HepG2 (cell line): Measurements from ENCODE around the gene KLF16. TPM values are rescaled to one million over a fixed set of nuclear protein-coding genes. Genes with fewer than 3 reads are reported as not detected.

Experiments
- CEBPG ChIP-seq: IDR thresholded peaks from 2 replicates; pipeline ENCODE4 v1.6.1; 2016
- FOSL2 ChIP-seq: sonication (generic); formaldehyde crosslinking; IDR thresholded peaks from 2 replicates; pipeline ENCODE4 v1.4.0; 2020; ENCODE audit warnings: missing genetic modification reagents
- JUN ChIP-seq: sonication (generic); formaldehyde crosslinking; IDR thresholded peaks from 2 replicates; pipeline ENCODE4 v1.4.0; 2020; ENCODE audit warnings: mild to moderate bottlenecking, missing genetic modification reagents
- KDM5B ChIP-seq: sonication (generic); formaldehyde crosslinking; IDR thresholded peaks from 2 replicates; pipeline ENCODE4 v1.4.0; 2020; ENCODE audit warnings: missing genetic modification reagents, mild to moderate bottlenecking, borderline replicate concordance
- NFYC ChIP-seq: IDR thresholded peaks from 2 replicates; pipeline ENCODE4 v1.6.1; 2016; ENCODE audit warnings: missing genetic modification reagents, missing compliant biosample characterization
- ZBTB40 ChIP-seq, 2 experiments: fragments of 450-650 bp in 1 of 2; sonication (generic) in 1 of 2; formaldehyde crosslinking in 1 of 2; IDR thresholded peaks; 2 replicates each; pipeline versions ENCODE4 v1.6.1 to v1.8.0; 2016 to 2022; ENCODE audit warnings: antibody characterized with exemption in 1 of 2, mild to moderate bottlenecking in 1 of 2, missing genetic modification reagents in 1 of 2
- ZFP91 ChIP-seq: sonication (generic); formaldehyde crosslinking; IDR thresholded peaks from 2 replicates; pipeline ENCODE4 v1.9.0; 2022; ENCODE audit warnings: missing genetic modification reagents, mild to moderate bottlenecking, borderline replicate concordance
- ZNF142 ChIP-seq: sonication (generic); formaldehyde crosslinking; IDR thresholded peaks from 2 replicates; pipeline ENCODE4 v1.4.0; 2020; ENCODE audit warnings: missing genetic modification reagents
- ZNF768 ChIP-seq: sonication (generic); formaldehyde crosslinking; IDR thresholded peaks from 2 replicates; pipeline ENCODE4 v1.4.0; 2020; ENCODE audit warnings: missing genetic modification reagents
- ZNF772 ChIP-seq: sonication (generic); formaldehyde crosslinking; IDR thresholded peaks from 2 replicates; pipeline ENCODE4 v1.5.0; 2020; ENCODE audit warnings: mild to moderate bottlenecking, missing genetic modification reagents
- ZSCAN21 ChIP-seq: sonication (generic); formaldehyde crosslinking; IDR thresholded peaks from 2 replicates; pipeline ENCODE4 v1.8.0; 2022; ENCODE audit warnings: mild to moderate bottlenecking, missing genetic modification reagents, moderate library complexity, borderline replicate concordance
- polyA plus RNA-seq, 8 experiments: library from polyadenylated mRNA; depleted of rRNA in 3 of 8; stranded (reverse) in 7 of 8; unstranded in 1 of 8; fragments of >200 nt; fragmentation: Illumina TruSeq in 4 of 8; extraction: Trizol in 4 of 8; gene quantifications; 2 replicates each; pipeline versions ENCODE4 v1.2.1 to v1.2.3, GENCODE V29; 2011 to 2016; ENCODE audit warnings: low read depth in 4 of 8, missing spikeins in 1 of 8, mixed read lengths in 1 of 8; ENCODE audit not compliant: insufficient read depth in 1 of 8
- total RNA-seq, 5 experiments: library from RNA; depleted of rRNA; stranded (reverse); fragments of >200 nt; fragmentation: Illumina TruSeq; extraction: Trizol; gene quantifications; 2 replicates each; pipeline ENCODE4 v1.2.3, GENCODE V29; 2016; ENCODE audit warnings: low read depth in 1 of 5

Gene KLF16
- total and polyA plus RNA-seq, 2 of the 13 experiments (the other 11 are each of a cell fraction or from before 2014, with no cell fraction given) = 3.5 to 6.7 TPM

GRCh38 chr19:1907563-1908363, 44.4 kb upstream of the KLF16 start (continued):
- TF ChIP-seq ZNF142 (CRISPR knock-in tag) (0 out of 2 replicates have a peak, but pooled peaks have one; percentile 53), KDM5B (CRISPR knock-in tag) (peak; percentile 19; the same call in 1 of the 2 replicates), ZNF768 (CRISPR knock-in tag) (peak; percentile 40; the same call in 1 of the 2 replicates), ZSCAN21 (CRISPR knock-in tag) (peak; percentile 21; the same call in 1 of the 2 replicates), FOSL2 (CRISPR knock-in tag) (peak; percentile 80), JUN (CRISPR knock-in tag) (no peak), CEBPG (peak; percentile 4; the same call in 1 of the 2 replicates), ZNF772 (CRISPR knock-in tag) (peak; percentile 75; the same call in 1 of the 2 replicates), NFYC (CRISPR knock-in tag) (no peak), ZBTB40 (IDR thresholded peaks at IDR 0.05) (no peak), ZBTB40 (CRISPR knock-in tag; IDR thresholded peaks at IDR 0.05) (0 out of 2 replicates have a peak, but pooled peaks have one; percentile 26), ZFP91 (CRISPR knock-in tag) (peak; percentile 22; the same call in 1 of the 2 replicates)
